Astrocyte (in vitro differentiated cells and primary cell): ENCODE measurements around the gene RABGAP1L.

ENCODE experiments used
- EZH2 ChIP-seq: IDR thresholded peaks from 2 replicates; pipeline ENCODE4 v1.6.1; 2012; ENCODE audit warnings: mild to moderate bottlenecking, low read length, inconsistent platforms; ENCODE audit not compliant: insufficient read depth
- TF ChIP-seq, protein P1 (sequence below): IDR thresholded peaks from 2 replicates; pipeline ENCODE4 v1.5.1; 2011; ENCODE audit warnings: low read depth, mild to moderate bottlenecking, inconsistent platforms, low read length, moderate library complexity; ENCODE audit not compliant: insufficient read depth

DNA sequence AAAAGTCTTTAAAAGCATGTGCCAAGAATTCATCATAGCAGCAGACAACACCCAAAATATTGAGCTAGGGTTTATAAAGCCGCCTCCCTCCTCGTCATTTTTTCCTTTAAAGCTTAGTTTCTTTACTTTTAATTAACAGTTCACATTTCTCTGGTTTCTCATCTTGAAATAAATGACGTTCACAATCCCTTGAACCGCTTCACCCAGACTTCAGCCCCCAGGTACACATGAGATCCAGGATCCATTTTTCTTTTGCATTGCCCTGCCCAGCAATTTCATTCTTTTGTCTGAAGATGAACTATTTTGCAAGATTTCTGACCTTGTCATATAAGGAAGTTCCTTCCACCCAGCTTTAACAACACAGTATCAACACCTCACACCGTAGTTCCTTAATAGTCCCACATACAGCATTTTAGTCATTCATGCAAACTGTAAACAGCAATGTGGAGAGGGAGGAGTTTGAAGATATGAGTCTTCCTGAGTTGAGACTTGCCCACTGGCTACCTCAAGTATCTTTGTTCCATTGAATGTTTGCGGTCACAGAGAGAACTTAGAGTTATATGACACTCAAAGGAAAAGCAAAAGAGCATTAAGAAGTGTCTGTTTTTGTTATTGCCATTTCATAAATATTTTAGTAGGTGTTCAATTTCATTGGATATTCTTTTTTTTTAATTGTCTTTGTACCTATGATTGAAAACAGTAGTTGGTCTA lies 805.1 kb downstream of the RABGAP1L start:
- TF ChIP-seq, protein P1, sequence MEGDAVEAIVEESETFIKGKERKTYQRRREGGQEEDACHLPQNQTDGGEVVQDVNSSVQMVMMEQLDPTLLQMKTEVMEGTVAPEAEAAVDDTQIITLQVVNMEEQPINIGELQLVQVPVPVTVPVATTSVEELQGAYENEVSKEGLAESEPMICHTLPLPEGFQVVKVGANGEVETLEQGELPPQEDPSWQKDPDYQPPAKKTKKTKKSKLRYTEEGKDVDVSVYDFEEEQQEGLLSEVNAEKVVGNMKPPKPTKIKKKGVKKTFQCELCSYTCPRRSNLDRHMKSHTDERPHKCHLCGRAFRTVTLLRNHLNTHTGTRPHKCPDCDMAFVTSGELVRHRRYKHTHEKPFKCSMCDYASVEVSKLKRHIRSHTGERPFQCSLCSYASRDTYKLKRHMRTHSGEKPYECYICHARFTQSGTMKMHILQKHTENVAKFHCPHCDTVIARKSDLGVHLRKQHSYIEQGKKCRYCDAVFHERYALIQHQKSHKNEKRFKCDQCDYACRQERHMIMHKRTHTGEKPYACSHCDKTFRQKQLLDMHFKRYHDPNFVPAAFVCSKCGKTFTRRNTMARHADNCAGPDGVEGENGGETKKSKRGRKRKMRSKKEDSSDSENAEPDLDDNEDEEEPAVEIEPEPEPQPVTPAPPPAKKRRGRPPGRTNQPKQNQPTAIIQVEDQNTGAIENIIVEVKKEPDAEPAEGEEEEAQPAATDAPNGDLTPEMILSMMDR: no peak
- no peak for TF ChIP-seq EZH2
